K562 (cell line): Measurements from ENCODE around the gene TARS1. TPM values are rescaled to one million over a fixed set of nuclear protein-coding genes. Genes with fewer than 3 reads are reported as not detected.

Source experiments
- ATAC-seq: fragments of 200-7000 bp; cut with Tn5 transposase; 3 replicates; pipeline ENCODE4 v1.9.1; 2020; ENCODE audit warnings: moderate library complexity
- BruUV-seq: library from RNA; stranded (reverse); fragments of 400-500 nt; replicated peaks from 2 replicates; lab custom pipeline; 2021; lab: Mats Ljungman, UMichigan
- CTCF ChIA-PET: fragments of 300-600 bp; formaldehyde crosslinking; extraction: SDS; loops from one replicate; lab custom pipeline; 2021; ENCODE audit warnings: low intra/inter-chr PET ratio; lab: Yijun Ruan, JAX
- POLR2A ChIA-PET: fragments of 300-600, 350-650 bp; sonication (Branson Sonifier 250); formaldehyde crosslinking; extraction: SDS; loops from one replicate; lab custom pipeline; 2021; ENCODE audit warnings: antibody characterized with exemption, inconsistent platforms; lab: Yijun Ruan, JAX
- DNase-seq, 4 experiments: peaks; one replicate each; pipeline versions ENCODE4 v3.0.0 to v3.0.0-alpha.2; 2011 to 2018; ENCODE audit warnings: low spot score in 3 of 4, mixed read lengths in 3 of 4; ENCODE audit errors: extremely low read depth in 1 of 4
- FAIRE-seq: peaks from 2 replicates; lab custom pipeline; 2011; peaks lifted over from hg19 to GRCh38; lab: Jason Lieb, UNC
- H2AFZ ChIP-seq: 2 replicates; pipeline ENCODE4 v1.6.0; 2011; ENCODE audit warnings: low read depth, low read length, control low read depth, inconsistent platforms
- H3K27ac ChIP-seq: fragments of 200-600 bp; 3 replicates; pipeline ENCODE4 v1.8.0; 2011; ENCODE audit warnings: low read depth, mild to moderate bottlenecking, control low read depth, inconsistent platforms, low read length, moderate library complexity, mixed read lengths; ENCODE audit errors: extremely low read depth
- H3K27me3 ChIP-seq, 2 experiments: fragments of 300-600 bp in 1 of 2; 2 replicates in 1 of 2; 3 replicates in 1 of 2; pipeline versions ENCODE4 v1.6.0 to v1.8.0; 2011; ENCODE audit warnings: inconsistent platforms in 2 of 2, low read length in 2 of 2, mild to moderate bottlenecking in 1 of 2, mixed read lengths in 1 of 2, moderate library complexity in 1 of 2; ENCODE audit not compliant: control insufficient read depth in 2 of 2, insufficient read depth in 2 of 2
- H3K36me3 ChIP-seq: fragments of 300-600 bp; 3 replicates; pipeline ENCODE4 v1.8.0; 2011; ENCODE audit warnings: mild to moderate bottlenecking, low read length, inconsistent platforms; ENCODE audit not compliant: control insufficient read depth, insufficient read depth
- H3K4me1 ChIP-seq, 2 experiments: fragments of 200-600 bp in 1 of 2; replicated peaks in 1 of 2; 2 replicates in 1 of 2; 3 replicates in 1 of 2; pipeline versions ENCODE4 v1.5.1 to v1.8.0; 2011; ENCODE audit warnings: inconsistent platforms in 2 of 2, low read length in 2 of 2, mild to moderate bottlenecking in 1 of 2, mixed read lengths in 1 of 2, moderate library complexity in 1 of 2; ENCODE audit not compliant: control insufficient read depth in 2 of 2, insufficient read depth in 2 of 2
- H3K4me2 ChIP-seq: 2 replicates; pipeline ENCODE4 v1.6.1; 2011; ENCODE audit warnings: low read length, control low read depth, inconsistent platforms, mixed read lengths; ENCODE audit not compliant: insufficient read depth
- H3K4me3 ChIP-seq: fragments of 200-600 bp; sonication (generic), shearing (Covaris generic); 2 replicates; pipeline ENCODE4 v1.5.1; 2016; ENCODE audit warnings: control low read depth, inconsistent platforms
- H3K79me2 ChIP-seq: fragments of 200-600 bp; 3 replicates; pipeline ENCODE4 v1.8.0; 2011; ENCODE audit warnings: low read length, inconsistent platforms; ENCODE audit not compliant: control insufficient read depth, insufficient read depth
- H3K9ac ChIP-seq, 2 experiments: 2 replicates each; pipeline versions ENCODE4 v1.6.0 to v1.6.1; 2011; ENCODE audit warnings: low read depth in 2 of 2, low read length in 2 of 2, control low read depth in 1 of 2, inconsistent platforms in 1 of 2, mild to moderate bottlenecking in 1 of 2, mixed read lengths in 1 of 2; ENCODE audit not compliant: insufficient read depth in 1 of 2
- H3K9me1 ChIP-seq: one replicate; pipeline ENCODE4 v1.6.0; 2011; ENCODE audit warnings: inconsistent platforms, mild to moderate bottlenecking, low read length, moderate library complexity; ENCODE audit not compliant: control insufficient read depth, insufficient read depth
- H3K9me3 ChIP-seq: replicated peaks from 2 replicates; pipeline ENCODE4 v1.5.1; 2011; ENCODE audit warnings: low read depth, low read length, inconsistent platforms; ENCODE audit not compliant: control insufficient read depth, insufficient read depth
- H4K20me1 ChIP-seq: replicated peaks from 2 replicates; pipeline ENCODE4 v1.6.1; 2011; ENCODE audit warnings: low read length, inconsistent platforms, mixed read lengths; ENCODE audit not compliant: control insufficient read depth, insufficient read depth
- ATF4 ChIP-seq: fragments of 450-650 bp; formaldehyde crosslinking; IDR thresholded peaks from 2 replicates; pipeline ENCODE4 v1.4.0; 2022; ENCODE audit warnings: mild to moderate bottlenecking, moderate library complexity
- BRD4 ChIP-seq: fragments of 200-600 bp; sonication (generic); IDR thresholded peaks from 2 replicates; pipeline ENCODE4 v1.6.1; 2017; ENCODE audit warnings: inconsistent platforms
- E2F3 ChIP-seq: fragments of 250-450 bp; sonication (Bioruptor Pico); IDR thresholded peaks from 2 replicates; pipeline ENCODE4 v1.4.0; 2020; ENCODE audit warnings: mild to moderate bottlenecking
- MXD1 ChIP-seq: fragments of 250-450 bp; sonication (Bioruptor Pico); IDR thresholded peaks from 2 replicates; pipeline ENCODE4 v1.8.0; 2021; ENCODE audit warnings: borderline replicate concordance, mild to moderate bottlenecking, moderate library complexity; ENCODE audit not compliant: poor library complexity, severe bottlenecking
- RAD51 ChIP-seq: fragments of 450-650 bp; IDR thresholded peaks from 2 replicates; pipeline ENCODE4 v1.7.1; 2016; ENCODE audit warnings: low read depth, mild to moderate bottlenecking, borderline replicate concordance
- SMARCC2 ChIP-seq: fragments of 450-650 bp; IDR thresholded peaks from 2 replicates; pipeline ENCODE4 v1.6.1; 2017; ENCODE audit warnings: antibody characterized with exemption, moderate library complexity, mild to moderate bottlenecking, low read depth
- SRSF9 ChIP-seq: fragments of 200-400 bp; formaldehyde crosslinking; IDR thresholded peaks from 2 replicates; pipeline ENCODE4 v1.6.1; 2017; ENCODE audit warnings: low read depth, low read length, borderline replicate concordance
- TCF3 ChIP-seq: sonication (generic); formaldehyde crosslinking; IDR thresholded peaks from 2 replicates; pipeline ENCODE4 v1.4.0; 2020; ENCODE audit warnings: mild to moderate bottlenecking, missing genetic modification reagents
- TGIF2 ChIP-seq: sonication (generic); formaldehyde crosslinking; IDR thresholded peaks from 2 replicates; pipeline ENCODE4 v1.8.1; 2022; ENCODE audit warnings: mild to moderate bottlenecking, missing genetic modification reagents, moderate library complexity
- ZNF134 ChIP-seq: fragments of 250-450 bp; sonication (Bioruptor Pico); conservative IDR thresholded peaks from 2 replicates; pipeline ENCODE4 v1.4.0; 2020
- ZNF239 ChIP-seq: fragments of 250-450 bp; sonication (Bioruptor Pico); IDR thresholded peaks from 2 replicates; pipeline ENCODE4 v1.4.0; 2020; ENCODE audit warnings: mild to moderate bottlenecking
- ZNF311 ChIP-seq: fragments of 250-450 bp; sonication (Bioruptor Pico); IDR thresholded peaks from 2 replicates; pipeline ENCODE4 v1.4.0; 2020; ENCODE audit warnings: mild to moderate bottlenecking, moderate library complexity
- WGBS: fragments of 100-300 bp; shearing (Covaris generic); methylation state at CpG from one replicate; pipeline ENCODE4 v1.1.6; 2016; ENCODE audit warnings: low coverage, mixed read lengths; ENCODE audit not compliant: insufficient coverage; ENCODE audit errors: missing lambda C conversion rate; 5-methylcytosine and 5-hydroxymethylcytosine counted together
- in situ Hi-C: fragments of 300-500 bp; cut with MboI; formaldehyde crosslinking; loops from 4 replicates; pipeline ENCODE4 v1.15.0; 2018; ENCODE audit warnings: inconsistent platforms, mixed read lengths
- intact Hi-C: fragments of 100-400 bp; cut with micrococcal nuclease; formaldehyde crosslinking; loops from 2 replicates; pipeline ENCODE4 v1.14.2; 2022
- polyA plus RNA-seq, 8 experiments: library from polyadenylated mRNA; depleted of rRNA in 4 of 8; stranded (reverse) in 5 of 8; unstranded in 3 of 8; fragments of >200 nt; fragmentation: Nextera tagmentation in 2 of 8; fragmentation: Illumina TruSeq in 1 of 8; extraction: Ambion mirVana in 2 of 8; extraction: Trizol in 1 of 8; gene quantifications; 2 replicates each; pipeline versions ENCODE4 v1.2.1 to v1.2.3, GENCODE V29; 2011 to 2014; ENCODE audit warnings: inconsistent platforms in 1 of 8, missing spikeins in 1 of 8
- total RNA-seq, 7 experiments: library from RNA; depleted of rRNA in 6 of 7; stranded (reverse); fragments of >200 nt in 6 of 7; fragmentation: Illumina TruSeq in 2 of 7; extraction: Trizol in 2 of 7; gene quantifications; 2 replicates each; pipeline versions ENCODE4 v1.2.1 to v1.2.3, GENCODE V29; 2011 to 2021; ENCODE audit warnings: low replicate concordance in 1 of 7

The TARS1 gene
- total and polyA plus RNA-seq, 9 of the 15 experiments (the other 6 are each of a cell fraction or from before 2014, with no cell fraction given) = 263 to 518 (median 439) TPM

GRCh38 chr5:33490071-33490665 lies 49.4 kb downstream of the TARS1 start:
- CTCF ChIA-PET = no interaction called here
- intact Hi-C loops = no loop called here

GRCh38 chr5:33491941-33492340 lies 51.2 kb downstream of the TARS1 start:
- no peak for TF ChIP-seq BRD4
- no peak for TF ChIP-seq ATF4 (CRISPR knock-in tag)
- no peak for TF ChIP-seq TCF3 (CRISPR knock-in tag)
- no peak for TF ChIP-seq SMARCC2
- TF ChIP-seq E2F3 (CRISPR knock-in tag) = no peak
- no peak for TF ChIP-seq ZNF134 (CRISPR knock-in tag)
- Histone ChIP-seq H3K4me3 (no peak overlapping the region), H3K9me3 (no peaks in the 10 kb centered on the region), H2AFZ (no peak overlapping the region), H3K9ac (no peak overlapping the region), H3K4me1 (peaks cover 0 to 4% of the 10 kb centered on the region in 2 experiments; a peak in 1 of 5 replicates), H4K20me1 (no peaks in the 10 kb centered on the region), H3K9me1 (no peaks in the 10 kb centered on the region), H3K79me2 (no peaks in the 10 kb centered on the region), H3K27ac (no peak overlapping the region), H3K27me3 (peaks cover 0 to 7% of the 10 kb centered on the region in 2 experiments; a peak in 2 of 5 replicates), H3K4me2 (no peak overlapping the region), H3K36me3 (no peaks in the 10 kb centered on the region)
- intact Hi-C loops (no loop called here), in situ Hi-C loops (no loop called here)
- BruUV-seq = no TSS peak
- DNase-seq (no peak), ATAC-seq (no peak), FAIRE-seq (no peak)
- POLR2A ChIA-PET = interaction anchor here (0.6 kb wide), 1 partner anchor 39 kb away, joined by 3 read pairs; no protein-coding TSS in a partner anchor
- CTCF ChIA-PET = no interaction called here

More at GRCh38 chr5:33490071-33490665, 49.4 kb downstream of the TARS1 start:
- H4K20me1 ChIP-seq = no peaks in the 10 kb centered on the region
- H3K9me1 ChIP-seq = no peaks in the 10 kb centered on the region
- no peaks in the 10 kb centered on the region for H3K79me2 ChIP-seq
- H2AFZ ChIP-seq = no peak overlapping the region
- ATAC-seq = no peak
- POLR2A ChIA-PET = interaction anchor here (1.1 kb wide), 1 partner anchor 15 kb away, joined by 4 read pairs; no protein-coding TSS in a partner anchor
- H3K4me1 ChIP-seq = peaks cover 0 to 4% of the 10 kb centered on the region in 2 experiments; a peak in 1 of 5 replicates
- H3K4me2 ChIP-seq = no peak overlapping the region
- no TSS peak for BruUV-seq
- H3K27me3 ChIP-seq = peaks cover 0 to 7% of the 10 kb centered on the region in 2 experiments; a peak in 2 of 5 replicates
- no peak overlapping the region for H3K9ac ChIP-seq
- H3K9me3 ChIP-seq = no peaks in the 10 kb centered on the region
- no peak overlapping the region for H3K4me3 ChIP-seq
- no peaks in the 10 kb centered on the region for H3K36me3 ChIP-seq
- 0% methylated on average over 1 of the region's 1 CpG for WGBS
- DNase-seq = no peak
- in situ Hi-C loops = no loop called here
- no peak overlapping the region for H3K27ac ChIP-seq
- no peak for TF ChIP-seq MXD1 (CRISPR knock-in tag)
- no peak for TF ChIP-seq ZNF311
- no peak for TF ChIP-seq ZNF239 (CRISPR knock-in tag)
- TF ChIP-seq RAD51 = no peak
- no peak for TF ChIP-seq SRSF9
- TF ChIP-seq TGIF2 = no peak
- FAIRE-seq = no peak
